MCF 10A (cell line): ENCODE results near the gene RCAN2. TPM values are rescaled to one million over a fixed set of nuclear protein-coding genes. Genes with fewer than 3 reads are reported as not detected.

Experiments used
- Bru-seq: library from RNA; stranded (reverse); fragments of 400-500 nt; gene quantifications from one replicate; lab custom pipeline; 2021; lab: Mats Ljungman, UMichigan
- BruChase-seq, 2 experiments: library from RNA; stranded (reverse); fragments of 400-500 nt; gene quantifications; one replicate each; lab custom pipeline; 2021; lab: Mats Ljungman, UMichigan
- BruUV-seq: library from RNA; stranded (reverse); fragments of 400-500 nt; replicated peaks from 2 replicates; lab custom pipeline; 2021; lab: Mats Ljungman, UMichigan
- CTCF ChIA-PET: fragments of 300-600 bp; sonication (Branson Sonifier 250); formaldehyde crosslinking; extraction: SDS; loops from one replicate; lab custom pipeline; 2021; ENCODE audit warnings: antibody characterized with exemption, inconsistent platforms; lab: Yijun Ruan, JAX
- POLR2A ChIA-PET: fragments of 300-600, 350-650 bp; sonication (Branson Sonifier 250); formaldehyde crosslinking; extraction: SDS; loops from one replicate; lab custom pipeline; 2020; ENCODE audit warnings: antibody characterized with exemption, inconsistent platforms; lab: Yijun Ruan, JAX
- DNase-seq: peaks from one replicate; pipeline ENCODE4 v3.0.0-alpha.2; 2018; ENCODE audit not compliant: unreplicated experiment
- H3K27ac Mint-ChIP-seq: one replicate; pipeline ENCODE4 v1.8.0; 2022; ENCODE audit warnings: mild to moderate bottlenecking, low read depth, mixed read lengths; ENCODE audit not compliant: unreplicated experiment
- H3K27me3 Mint-ChIP-seq: one replicate; pipeline ENCODE4 v1.8.0; 2022; ENCODE audit warnings: mixed read lengths; ENCODE audit not compliant: insufficient read depth, unreplicated experiment
- H3K36me3 Mint-ChIP-seq: one replicate; pipeline ENCODE4 v1.8.0; 2022; ENCODE audit warnings: mild to moderate bottlenecking, moderate library complexity, mixed read lengths; ENCODE audit not compliant: insufficient read depth, unreplicated experiment
- H3K4me1 Mint-ChIP-seq: one replicate; pipeline ENCODE4 v1.8.0; 2022; ENCODE audit warnings: mixed read lengths; ENCODE audit not compliant: insufficient read depth, unreplicated experiment
- H3K4me3 Mint-ChIP-seq: one replicate; pipeline ENCODE4 v1.8.0; 2022; ENCODE audit warnings: mild to moderate bottlenecking, moderate library complexity, mixed read lengths; ENCODE audit not compliant: unreplicated experiment
- H3K9me3 Mint-ChIP-seq: one replicate; pipeline ENCODE4 v1.8.0; 2022; ENCODE audit warnings: mixed read lengths; ENCODE audit not compliant: unreplicated experiment
- CTCF ChIP-seq: fragments of 200-600 bp; IDR thresholded peaks from one replicate; pipeline ENCODE4 v1.8.0; 2022; ENCODE audit warnings: antibody characterized with exemption, mild to moderate bottlenecking; ENCODE audit not compliant: unreplicated experiment
- intact Hi-C: fragments of 100-400 bp; cut with micrococcal nuclease; formaldehyde crosslinking; loops from 2 replicates; pipeline ENCODE4 v1.14.1; 2022
- long read RNA-seq: library from polyadenylated mRNA; stranded (forward); transcript quantifications from one replicate; pipeline ENCODE4 v2.0.0, GENCODE V29; 2022
- total RNA-seq: library from RNA; stranded (reverse); gene quantifications from 2 replicates; pipeline ENCODE4 v1.2.3, GENCODE V29; 2022

Gene RCAN2
- total RNA-seq (0.09 TPM in 1 of 2 replicates, not detected in the other), Bru-seq, nascent RNA (percentile 12 among the genes with signal in this experiment), BruChase-seq, experiment 1, labeled RNA remaining after a 6-hour chase (percentile 11 among the genes with signal in this experiment), BruChase-seq, experiment 2, labeled RNA remaining after a 2-hour chase (percentile 17 among the genes with signal in this experiment)
- long read RNA-seq: 0 reads

GRCh38 chr6:46491201-46491627 is at the start of gene RCAN2:
Gene RCAN2 (minus strand): TSS chr6:46491449.
- peak within 1 kb of the TSS; percentile 68 for H3K4me3 Mint-ChIP-seq
- intact Hi-C loops: loop anchor here (5.0 kb wide), 1 partner anchor 136 kb away; no protein-coding TSS in a partner anchor
- CTCF ChIA-PET: interaction anchor here (1.4 kb wide), 1 partner anchor 71 kb away, joined by 5 read pairs; no protein-coding TSS in a partner anchor

GRCh38 chr6:46539866-46540265 is 48.6 kb upstream of the RCAN2 start:
- Mint-ChIP-seq H3K27me3 (no peaks in the 10 kb centered on the region), H3K4me3 (no peak overlapping the region), H3K9me3 (peaks cover 8% of the 10 kb centered on the region), H3K27ac (no peak overlapping the region), H3K36me3 (peaks cover 6% of the 10 kb centered on the region), H3K4me1 (no peaks in the 10 kb centered on the region)
- ChIA-PET CTCF (no interaction called here), POLR2A (interaction anchor here (1.0 to 1.3 kb wide), 2 partner anchors 9 to 14 kb away, joined by 3 read pairs; no protein-coding TSS in a partner anchor)
- intact Hi-C loops: no loop called here
- BruUV-seq: no TSS peak
- DNase-seq: no peak
- no peak for TF ChIP-seq CTCF

More at GRCh38 chr6:46491201-46491627, at the start of gene RCAN2:
- Mint-ChIP-seq H3K27ac (no peak within 1 kb of the TSS), H3K4me1 (peaks cover 11% of the 10 kb centered on the region), H3K9me3 (no peaks in the 10 kb centered on the region), H3K27me3 (peaks cover 96% of the 10 kb centered on the region), H3K36me3 (no peaks in the 10 kb centered on the region)
- BruUV-seq: no TSS peak
- no peak for TF ChIP-seq CTCF
- DNase-seq: peak; percentile 47
- POLR2A ChIA-PET: interaction anchor here (0.6 kb wide), 2 partner anchors 17 to 302 kb away, joined by 3 to 5 read pairs; partner anchors contain the start of gene MEP1A

- intact Hi-C loops: no loop called here
- TF ChIP-seq CTCF: no peak
- CTCF ChIA-PET: no interaction called here
- Mint-ChIP-seq H3K4me3 (no peak overlapping the region), H3K27ac (no peak overlapping the region), H3K27me3 (no peaks in the 10 kb centered on the region), H3K9me3 (peaks cover 6% of the 10 kb centered on the region), H3K36me3 (no peaks in the 10 kb centered on the region), H3K4me1 (no peaks in the 10 kb centered on the region)
- no TSS peak for BruUV-seq
- DNase-seq: no peak
- POLR2A ChIA-PET: interaction anchor here (1.0 to 1.3 kb wide), 2 partner anchors 10 to 13 kb away, joined by 3 read pairs; no protein-coding TSS in a partner anchor
Observed at GRCh38 chr6:46538800-46539480, 47.7 kb upstream of the RCAN2 start.

GRCh38 chr6:46530896-46531295 is 39.6 kb upstream of the RCAN2 start:
- BruUV-seq: no TSS peak
- no peak for DNase-seq
- Mint-ChIP-seq H3K36me3 (no peaks in the 10 kb centered on the region), H3K27me3 (peaks cover under 1% of the 10 kb centered on the region), H3K4me3 (no peak overlapping the region), H3K27ac (no peak overlapping the region), H3K9me3 (no peaks in the 10 kb centered on the region), H3K4me1 (no peaks in the 10 kb centered on the region)
- no peak for TF ChIP-seq CTCF
- intact Hi-C loops: no loop called here
- ChIA-PET CTCF (no interaction called here), POLR2A (no interaction called here)
